GM18519 (cell line): ENCODE data around the gene COL23A1.
A peak's percentile ranks its signal among the peaks of the same experiment; 100 is the strongest.
"Not testable (repeated sequence)": the region's sequence is repeated elsewhere in the genome, so short reads cannot be mapped to it uniquely, and the experiment has no call there.

Experiments
- ATAC-seq: cut with Tn5 transposase; IDR thresholded peaks from one replicate; pipeline ENCODE4 v1.9.1; 2021; ENCODE audit warnings: mild to moderate bottlenecking, moderate library complexity; ENCODE audit not compliant: unreplicated experiment, low FRiP score

Gene COL23A1

DNA sequence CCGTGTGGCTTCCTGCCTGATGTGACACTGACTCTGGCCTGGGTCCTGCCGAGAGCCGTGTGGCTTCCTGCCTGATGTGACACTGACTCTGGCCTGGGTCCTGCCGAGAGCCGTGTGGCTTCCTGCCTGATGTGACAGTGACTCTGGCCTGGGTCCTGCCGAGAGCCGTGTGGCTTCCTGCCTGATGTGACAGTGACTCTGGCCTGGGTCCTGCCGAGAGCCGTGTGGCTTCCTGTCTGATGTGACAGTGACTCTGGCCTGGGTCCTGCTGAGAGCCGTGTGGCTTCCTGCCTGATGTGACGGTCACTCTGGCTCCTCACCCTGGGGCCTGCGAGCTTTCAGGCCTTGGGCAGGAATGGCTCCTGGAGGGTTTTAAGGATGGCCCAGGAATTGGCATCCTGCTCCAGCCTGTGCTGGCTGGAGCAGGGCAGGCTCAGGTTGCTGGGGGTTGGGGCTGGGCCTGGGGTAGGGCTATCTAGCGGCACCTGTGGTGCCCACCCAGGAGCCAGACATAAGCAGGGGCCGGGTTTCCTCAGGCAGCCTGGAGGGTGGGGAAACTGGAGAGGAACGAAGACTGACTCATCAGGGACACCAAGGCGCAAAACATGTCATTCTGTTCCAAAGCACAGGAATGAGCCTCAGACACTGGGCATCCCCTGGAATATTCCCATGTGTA is 350.4 kb downstream of the COL23A1 start:
- not testable (repeated sequence) for ATAC-seq

DNA sequence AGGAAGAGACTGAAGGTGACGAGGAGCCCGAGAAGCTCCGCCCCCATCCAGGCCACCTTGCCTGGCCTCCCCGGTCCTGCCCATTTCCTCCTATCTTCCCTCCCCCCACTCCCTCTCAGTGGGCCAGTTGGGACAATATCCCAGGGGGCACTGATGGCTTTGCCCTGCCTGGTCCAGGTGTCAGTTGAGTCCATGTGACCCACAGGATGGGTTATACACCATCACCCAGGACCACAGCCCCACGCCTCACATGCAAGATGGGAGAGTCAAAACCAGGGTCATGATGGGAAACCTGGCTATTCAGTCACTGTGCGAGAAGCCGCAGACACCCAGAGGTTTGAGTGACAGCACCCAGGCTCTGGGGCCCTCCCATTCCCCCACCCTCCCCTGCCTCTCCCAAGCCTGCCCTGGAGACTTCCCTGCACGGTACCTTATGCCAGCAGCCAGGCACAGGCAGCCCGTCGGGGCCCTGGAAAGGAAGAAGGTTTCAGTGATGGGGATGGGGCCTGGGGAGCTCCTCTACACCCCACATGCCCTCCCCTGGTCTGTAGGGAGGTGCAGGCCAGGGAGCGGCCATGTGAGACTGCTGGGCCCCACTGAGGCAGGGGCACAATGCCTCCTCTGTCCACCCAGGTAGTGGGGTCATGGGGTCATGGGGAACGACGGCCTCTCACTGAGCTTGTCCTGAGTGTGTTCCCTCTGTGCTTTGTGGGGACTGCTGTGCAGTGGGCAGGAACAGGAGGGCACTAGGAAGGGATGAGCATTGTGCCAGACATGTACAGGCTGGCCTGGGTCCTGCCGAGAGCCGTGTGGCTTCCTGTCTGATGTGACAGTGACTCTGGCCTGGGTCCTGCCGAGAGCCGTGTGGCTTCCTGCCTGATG is 351.2 kb downstream of the COL23A1 start:
- ATAC-seq, result no peak

DNA sequence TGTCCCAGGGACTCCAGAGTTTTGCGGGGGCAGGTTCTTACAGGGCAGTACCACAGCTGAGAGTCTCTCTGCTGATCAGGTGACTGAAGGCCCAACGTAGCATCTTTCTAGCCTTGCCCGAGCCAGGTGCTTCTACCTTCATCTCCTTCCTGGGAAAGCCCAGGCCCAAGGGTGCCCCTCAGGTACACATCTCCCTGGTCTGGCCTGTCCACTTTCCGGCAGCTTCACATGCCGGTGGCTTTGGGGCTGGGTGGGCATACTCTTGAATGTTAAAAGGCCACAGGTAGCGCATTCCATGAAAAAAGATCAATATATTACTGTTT is 351.9 kb downstream of the COL23A1 start:
- no peak for ATAC-seq

DNA sequence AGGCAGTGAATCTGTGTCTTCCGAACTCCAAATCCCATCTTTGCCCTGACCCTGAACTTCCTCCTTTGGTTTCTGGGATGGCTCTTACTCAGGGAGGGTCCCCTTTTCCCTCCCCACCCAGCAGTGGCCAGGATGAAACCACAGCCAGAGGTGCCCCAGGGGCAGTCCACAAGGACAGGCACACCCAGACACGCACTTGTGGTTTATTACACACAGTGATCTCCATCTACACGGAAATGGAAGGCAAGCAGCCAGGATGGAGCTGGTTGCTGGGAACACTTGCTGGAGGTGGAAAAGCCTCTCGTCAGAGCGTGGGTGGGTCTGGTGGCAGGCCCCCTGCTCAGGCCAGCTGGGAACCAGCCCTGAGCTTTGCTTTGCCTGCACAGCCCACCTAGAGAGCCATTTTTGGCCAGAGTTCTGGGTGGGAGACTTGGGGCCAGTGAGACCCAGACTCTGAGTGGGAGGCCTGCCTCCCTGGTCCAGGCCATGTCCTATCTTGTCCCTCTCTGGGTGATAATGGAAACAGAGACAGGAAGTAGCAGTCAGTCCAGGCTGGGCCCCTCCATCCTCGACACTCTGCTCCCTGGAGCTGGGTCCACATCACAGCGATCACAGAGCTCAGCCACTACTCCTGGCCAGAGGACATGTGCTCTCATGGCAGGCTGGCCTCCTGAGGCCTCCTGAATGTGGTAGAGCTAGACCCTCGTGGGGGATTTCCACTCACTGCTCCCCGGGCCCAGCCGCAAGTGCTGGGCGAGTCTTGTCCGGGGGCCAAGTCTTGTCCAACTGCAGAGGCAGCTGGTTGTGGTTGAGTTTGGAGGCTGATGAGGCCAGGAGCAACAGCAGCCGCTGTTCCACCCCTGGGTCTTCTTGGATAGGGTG is 352.5 kb downstream of the COL23A1 start:
- no peak for ATAC-seq

DNA sequence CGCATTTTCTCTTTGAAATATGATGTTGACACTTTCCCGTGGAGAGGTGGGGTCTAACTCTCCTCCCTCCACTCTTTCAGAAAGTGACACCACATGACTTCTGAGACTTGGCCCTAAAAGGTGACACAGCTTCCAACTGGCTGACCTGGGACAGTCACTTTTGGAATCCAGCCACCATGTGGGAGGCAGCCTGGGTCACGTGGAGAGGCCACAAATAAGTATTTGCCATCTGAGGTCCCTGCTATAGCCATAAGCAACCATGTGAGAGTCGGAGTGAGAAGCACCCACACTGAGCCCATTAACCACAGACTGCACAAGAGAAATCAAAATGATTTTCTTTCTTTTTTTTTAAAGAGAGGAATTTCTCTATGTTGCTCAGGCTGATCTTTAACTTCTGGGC is 353.5 kb downstream of the COL23A1 start:
- no peak for ATAC-seq

DNA sequence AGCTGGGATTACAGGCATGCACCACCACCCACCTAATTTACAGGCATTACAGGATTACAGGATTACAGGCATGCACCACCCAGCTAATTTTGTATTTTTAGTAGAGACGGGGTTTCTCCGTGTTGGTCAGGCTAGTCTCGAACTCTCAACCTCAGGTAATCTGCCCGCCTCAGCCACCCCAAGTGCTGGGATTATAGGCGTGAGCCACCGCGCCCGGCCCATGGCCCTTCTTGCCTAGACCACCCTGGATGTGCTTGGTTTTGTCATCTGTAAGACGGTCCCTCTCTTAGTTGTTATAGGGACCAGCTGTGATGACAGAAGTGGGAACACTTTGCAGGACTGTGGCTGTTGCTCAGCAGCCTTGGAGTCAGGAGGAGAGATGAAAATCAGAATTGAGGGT is 354.1 kb downstream of the COL23A1 start:
- ATAC-seq, result no peak

DNA sequence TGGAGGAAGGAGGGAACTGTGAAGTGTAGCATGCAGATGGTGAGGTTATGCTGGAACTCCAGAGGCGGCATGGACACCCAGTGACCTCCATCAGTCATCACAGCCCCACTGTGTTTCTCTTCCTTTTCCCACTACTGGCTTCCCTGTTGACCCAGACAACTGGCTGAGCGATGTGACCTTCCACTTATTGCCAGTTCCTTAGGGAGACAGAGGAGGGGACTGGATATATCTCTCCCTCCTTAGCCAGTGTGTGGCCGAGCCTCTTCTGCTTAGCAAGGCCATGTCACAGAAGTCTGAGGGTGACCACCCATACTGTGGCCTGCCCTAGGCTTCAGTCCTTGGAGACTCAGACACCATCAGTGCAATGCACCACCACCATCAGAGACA is 354.6 kb downstream of the COL23A1 start:
- ATAC-seq, result no peak

DNA sequence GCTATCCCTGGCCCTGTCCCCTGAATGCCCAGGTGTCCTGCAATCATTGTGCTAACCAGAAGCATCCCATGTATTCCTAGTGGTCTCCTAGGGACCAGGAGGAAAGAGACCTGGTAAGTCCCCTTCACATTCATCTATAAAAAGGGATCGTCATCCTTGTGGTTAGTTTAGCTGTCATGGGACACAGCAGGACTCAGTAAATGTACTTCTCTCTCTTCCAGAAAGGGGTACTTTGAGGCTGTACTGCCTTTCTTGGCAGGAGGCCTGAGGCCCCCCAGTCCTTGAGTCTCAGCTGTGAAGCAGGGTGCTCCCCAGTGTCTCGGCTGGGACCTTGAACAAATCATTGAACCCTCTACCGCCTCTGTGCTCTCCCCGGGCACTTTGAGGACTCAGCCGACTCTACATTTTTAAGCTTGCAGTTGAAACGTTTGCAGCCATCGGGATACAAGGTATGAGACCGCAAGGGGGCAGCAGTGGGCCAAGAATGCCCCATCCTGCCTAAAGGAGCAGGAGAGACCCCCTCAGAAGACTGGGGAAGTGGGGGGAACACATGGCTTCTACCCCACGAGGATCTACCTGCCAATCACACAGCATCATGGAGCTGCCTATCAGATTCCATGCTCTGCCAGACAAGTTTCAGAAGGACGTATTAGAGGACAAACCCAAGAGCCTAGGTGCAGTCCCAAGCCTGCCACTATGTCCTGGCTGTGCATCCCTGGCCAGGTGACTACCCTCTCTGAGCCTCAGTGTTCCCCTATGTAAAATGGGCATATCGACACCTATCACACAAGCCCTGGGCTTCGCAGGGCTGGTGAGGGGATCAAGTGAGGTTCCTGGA is 355.2 kb downstream of the COL23A1 start:
- no peak for ATAC-seq

DNA sequence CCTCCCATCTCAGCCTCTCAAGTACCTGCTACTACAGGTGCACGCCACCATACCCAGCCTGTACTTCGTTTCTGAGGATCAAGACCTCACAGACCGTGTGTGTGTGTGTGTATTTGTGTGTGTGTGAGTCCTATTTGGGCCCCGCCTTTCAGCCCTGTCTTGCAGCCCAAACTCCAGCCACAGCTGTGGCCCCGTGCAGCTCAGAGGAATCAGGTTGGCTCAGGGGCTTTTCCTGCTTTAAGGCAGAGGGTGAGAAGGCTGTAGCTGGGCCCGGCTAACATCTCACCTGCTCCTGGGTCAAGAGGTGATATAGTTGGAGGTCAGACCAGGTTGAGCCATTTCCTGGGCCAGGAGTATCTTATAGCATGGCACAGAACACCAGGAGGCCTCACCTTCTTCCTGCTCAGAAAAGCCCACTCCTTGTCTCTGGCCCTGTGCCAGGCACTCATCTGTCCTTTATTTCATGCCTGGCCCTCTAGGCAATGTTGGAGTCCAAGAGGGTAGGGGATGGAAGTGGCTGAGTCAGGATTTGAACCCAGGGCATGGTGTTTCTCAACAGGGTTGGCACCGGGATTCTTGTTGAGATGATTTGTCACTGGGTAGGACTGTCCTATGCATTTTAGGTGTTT is 356.0 kb downstream of the COL23A1 start:
- ATAC-seq, result no peak

DNA sequence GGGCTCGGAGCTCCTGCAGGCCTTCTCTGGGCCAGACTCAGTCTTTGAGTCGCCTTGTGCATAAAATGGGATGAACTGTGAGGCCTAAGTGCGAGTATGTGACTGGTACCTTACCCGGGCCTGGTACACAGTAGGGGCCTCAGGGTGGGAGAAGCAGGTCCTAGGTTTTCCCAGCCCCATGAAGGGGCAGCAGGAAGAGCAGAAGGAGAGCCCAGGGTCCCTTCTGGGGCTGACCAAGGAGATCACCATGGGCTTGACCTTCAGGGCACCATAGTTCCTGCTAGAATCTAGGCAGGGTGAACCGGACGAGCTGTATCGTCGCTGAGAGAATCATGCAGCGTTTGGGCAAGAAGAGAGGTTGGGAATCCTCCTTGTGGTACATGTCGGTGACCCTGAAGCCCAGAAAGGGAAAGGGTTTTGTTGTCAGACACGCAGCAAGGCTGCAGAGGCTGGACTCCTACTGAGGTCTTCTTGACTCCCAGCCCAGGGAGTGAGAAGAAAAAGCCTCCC is 357.2 kb downstream of the COL23A1 start:
- ATAC-seq, result peak; percentile 13

DNA sequence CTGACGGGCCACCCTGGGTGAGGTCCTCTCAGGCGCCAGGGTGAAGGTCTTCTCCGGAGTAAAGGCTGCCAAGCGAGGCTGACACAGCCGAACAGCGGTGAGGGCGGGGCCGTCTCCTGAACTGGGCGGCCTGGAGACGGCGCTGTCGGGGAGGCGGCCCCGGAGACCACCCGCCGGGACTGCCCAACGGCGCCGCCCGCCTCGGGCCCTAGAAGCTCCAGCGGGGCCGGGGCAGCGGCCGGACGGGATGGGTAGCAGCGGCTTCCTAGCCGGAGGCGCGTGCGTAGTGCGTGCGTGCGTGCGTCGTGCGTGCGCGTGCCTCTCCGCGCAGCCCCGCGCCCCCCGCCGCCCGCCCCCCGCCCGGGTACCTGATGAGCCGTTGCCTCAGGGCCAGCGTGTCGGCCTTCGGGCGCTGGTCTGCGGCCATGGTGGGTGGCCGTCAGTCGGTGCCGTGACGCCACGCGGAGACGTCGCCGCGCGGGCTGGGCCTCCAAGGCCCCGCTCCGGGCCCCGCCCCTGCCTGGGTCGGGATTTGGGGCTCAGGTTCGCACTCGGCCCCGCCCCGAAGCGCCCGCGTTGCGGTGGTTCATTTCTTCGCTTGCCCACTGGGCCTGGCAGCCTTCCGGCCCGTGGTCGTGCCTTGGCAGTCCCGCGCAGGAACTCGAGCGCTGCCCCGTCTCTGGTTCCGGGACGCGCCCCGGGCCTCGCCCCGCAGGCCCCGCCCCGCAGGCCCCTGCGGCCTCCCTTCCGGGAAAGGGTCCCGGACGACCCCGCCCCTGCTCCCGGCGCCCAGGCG is 357.9 kb downstream of the COL23A1 start, which contains the start of gene PHYKPL:
TSS of gene PHYKPL (minus strand) at position 679 of the 796 bp plus-strand sequence. CDS start at position 427, 252 bp downstream.
- ATAC-seq, result peak; percentile 45

DNA sequence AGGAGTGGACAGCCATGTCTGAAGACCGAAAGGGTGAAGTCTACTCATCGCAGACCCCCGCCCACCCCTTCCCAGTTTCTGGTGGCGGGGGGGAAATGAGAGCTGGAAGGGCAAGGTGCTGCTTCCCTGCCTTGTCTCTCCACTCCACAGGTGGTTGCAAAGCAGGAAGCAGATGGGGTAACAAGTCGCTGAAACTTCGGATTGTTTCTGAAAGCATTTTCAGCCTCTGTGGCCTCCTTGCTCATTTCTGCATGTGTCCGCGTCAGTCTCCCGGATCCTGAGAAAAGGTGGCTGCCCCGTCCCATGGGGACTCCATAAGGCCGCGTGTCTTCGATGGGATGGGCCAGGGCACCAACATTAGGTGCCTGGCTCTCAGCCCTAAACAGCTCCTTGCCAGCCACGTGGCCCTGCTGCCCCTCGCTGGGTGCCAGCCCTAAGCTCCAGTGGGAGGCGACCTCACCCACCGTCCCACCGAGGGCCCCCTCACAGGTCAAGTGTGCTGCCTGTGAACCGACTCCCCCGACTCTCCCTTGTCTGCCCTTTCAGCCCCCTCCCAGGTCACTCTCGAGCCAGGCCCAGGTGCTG is 358.6 kb downstream of the COL23A1 start:
- ATAC-seq, result no peak

DNA sequence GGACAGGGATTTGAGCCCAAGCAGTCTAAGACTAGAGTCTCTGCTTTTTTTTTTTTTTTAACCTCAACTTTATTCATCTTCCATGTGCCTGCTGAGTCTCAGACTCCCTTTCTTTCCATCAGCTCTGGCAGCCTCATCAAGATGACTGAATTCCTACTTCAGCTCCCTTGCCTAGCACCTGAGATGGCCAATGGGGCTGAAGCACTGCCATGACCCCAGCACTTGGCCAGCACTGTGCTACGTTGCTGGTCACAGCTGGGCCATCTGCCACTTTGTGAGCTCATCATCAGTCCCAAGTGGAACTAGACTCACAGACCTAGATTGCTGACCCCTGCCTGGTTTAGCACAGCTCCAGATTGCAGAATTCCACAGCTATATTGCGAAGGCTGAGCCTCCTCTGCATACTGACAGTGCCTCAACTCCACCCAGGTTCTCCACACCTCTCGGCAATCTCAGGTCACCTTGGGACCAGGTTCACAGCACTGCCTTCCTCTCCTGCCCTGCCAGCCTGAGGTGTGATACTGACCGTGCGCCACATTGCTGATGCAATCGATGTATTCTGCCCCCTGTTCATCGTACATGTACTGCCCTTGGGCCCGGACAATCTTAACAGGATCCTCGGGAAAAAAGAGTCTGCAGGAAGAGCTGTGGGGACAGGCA is 359.2 kb downstream of the COL23A1 start:
- no peak for ATAC-seq

DNA sequence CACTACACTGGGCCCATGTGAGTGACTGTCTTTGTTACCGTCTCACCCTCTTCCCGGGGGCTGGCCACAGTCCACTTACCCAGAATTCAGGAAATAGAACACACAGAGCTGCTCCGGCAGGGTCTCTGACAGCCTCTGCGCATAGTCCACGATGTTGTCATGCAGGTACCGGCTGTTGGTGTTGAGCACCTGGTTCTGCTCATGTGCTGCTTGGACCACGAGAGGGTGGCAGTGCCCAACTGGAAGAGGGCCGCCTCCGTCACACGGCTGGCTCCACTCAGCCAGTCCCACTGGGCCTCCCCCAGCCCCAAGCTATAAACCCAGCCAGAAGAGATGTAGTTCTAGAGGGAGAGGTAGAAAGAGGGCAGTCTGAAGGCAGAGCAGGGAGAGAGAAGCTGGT is 360.3 kb downstream of the COL23A1 start:
- ATAC-seq, result no peak

DNA sequence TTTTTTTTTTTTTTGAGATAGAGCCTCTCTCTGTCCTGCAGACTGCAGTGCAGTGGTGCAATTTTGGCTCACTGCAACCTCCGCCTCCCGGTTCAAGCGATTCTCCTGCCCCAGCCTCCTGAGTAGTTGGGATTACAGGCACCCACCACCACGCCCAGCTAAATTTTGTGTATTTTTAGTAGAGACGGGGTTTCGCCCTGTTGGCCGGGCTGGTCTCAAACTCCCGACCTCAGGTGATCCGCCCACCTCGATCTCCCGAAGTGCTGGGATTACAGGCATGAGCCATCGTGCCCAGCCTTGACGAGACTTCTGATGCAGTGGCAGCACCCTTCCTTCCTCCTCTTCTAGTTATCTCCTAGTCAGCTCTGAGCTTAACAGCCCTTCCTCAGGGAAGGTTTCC is 361.1 kb downstream of the COL23A1 start:
- not testable (repeated sequence) for ATAC-seq

DNA sequence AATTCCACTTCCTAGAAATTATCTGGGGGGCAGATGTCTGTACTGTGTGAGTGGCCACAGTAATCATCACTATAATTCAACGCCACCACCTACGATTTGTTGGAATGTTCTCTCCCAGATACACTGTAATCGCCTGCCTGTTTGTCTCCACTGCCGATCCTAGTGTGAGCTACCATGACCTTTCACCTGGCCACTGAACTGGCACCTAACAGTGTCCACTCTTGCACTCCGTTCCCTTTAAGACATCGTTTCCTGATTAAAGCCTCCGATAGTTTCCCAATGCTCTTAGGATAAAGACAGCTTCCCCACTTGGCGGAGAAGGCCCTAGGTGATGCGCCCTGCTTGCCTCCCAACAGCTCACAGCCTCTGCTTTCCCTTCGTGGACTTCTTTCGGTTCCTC is 361.6 kb downstream of the COL23A1 start:
- no peak for ATAC-seq

DNA sequence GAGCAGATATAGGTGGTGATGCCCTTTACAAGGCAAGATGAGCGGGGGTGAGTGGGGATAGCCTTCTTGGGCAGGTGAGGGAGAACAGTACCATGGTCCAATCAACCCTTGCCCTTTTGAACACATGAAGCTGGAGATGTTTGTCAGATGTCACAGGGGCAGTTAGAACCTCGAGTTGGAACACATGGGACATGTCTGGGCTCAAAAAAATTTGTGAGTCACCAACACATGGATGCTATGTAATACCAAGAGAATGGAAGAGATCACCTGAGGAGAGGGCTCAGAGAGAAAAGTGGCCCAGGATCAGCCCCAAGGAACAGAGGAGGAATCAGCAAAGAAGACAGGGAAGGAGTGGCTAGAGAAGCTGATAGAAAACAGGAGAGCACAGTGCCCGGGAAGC is 362.3 kb downstream of the COL23A1 start:
- no peak for ATAC-seq

DNA sequence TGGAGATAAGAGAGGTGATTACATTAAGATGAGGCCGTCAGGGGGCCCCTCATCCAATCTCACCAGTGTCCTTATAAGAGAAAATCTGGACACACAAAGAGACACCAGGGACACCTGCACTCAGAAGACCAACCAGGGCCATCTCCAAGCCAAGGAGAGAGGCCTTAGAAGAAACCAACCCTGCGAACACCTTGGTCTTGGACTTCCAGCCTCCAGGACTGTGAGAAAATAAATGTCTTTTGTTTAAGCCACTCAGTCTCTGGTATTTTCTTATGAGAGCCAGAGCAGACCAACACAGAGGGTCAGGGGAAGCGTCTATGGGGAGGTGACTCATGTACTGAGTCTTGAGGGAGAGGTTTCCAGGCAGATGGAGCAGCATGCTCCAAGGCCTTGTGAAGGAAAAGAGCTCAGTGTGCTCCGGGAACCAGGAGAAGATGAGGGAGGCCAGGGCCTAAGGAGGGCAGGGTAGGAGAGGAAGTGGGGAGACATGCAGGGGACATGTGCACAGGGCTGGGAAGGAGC is 363.0 kb downstream of the COL23A1 start:
- ATAC-seq, result no peak
